GM12891 (cell line): ENCODE measurements around the gene MICU1.

Source experiments
- DNase-seq: peaks from one replicate; pipeline ENCODE4 v3.0.0; 2011; ENCODE audit warnings: low spot score; ENCODE audit not compliant: insufficient read length
- FAIRE-seq: peaks from 2 replicates; lab custom pipeline; 2011; peaks lifted over from hg19 to GRCh38; lab: Jason Lieb, UNC
- PAX5 ChIP-seq: IDR thresholded peaks from 2 replicates; pipeline ENCODE4 v1.6.1; 2011; ENCODE audit warnings: low read length, moderate library complexity, mild to moderate bottlenecking; ENCODE audit not compliant: insufficient read depth, severe bottlenecking
- POLR2A ChIP-seq: IDR thresholded peaks from 2 replicates; pipeline ENCODE4 v1.6.1; 2011; ENCODE audit warnings: low read depth, low read length, control low read depth
- POLR2AphosphoS5 ChIP-seq: IDR thresholded peaks from 2 replicates; pipeline ENCODE4 v1.6.1; 2011; ENCODE audit warnings: low read depth, low read length, control low read depth
- POU2F2 ChIP-seq: IDR thresholded peaks from 2 replicates; pipeline ENCODE4 v1.6.1; 2011; ENCODE audit warnings: low read depth, mild to moderate bottlenecking, control low read depth, low read length, moderate library complexity
- SPI1 ChIP-seq: IDR thresholded peaks from 2 replicates; pipeline ENCODE4 v1.6.1; 2011; ENCODE audit warnings: low read depth, low read length, control low read depth
- TAF1 ChIP-seq: IDR thresholded peaks from 2 replicates; pipeline ENCODE4 v1.6.1; 2011; ENCODE audit warnings: low read depth, low read length, control low read depth

MICU1 gene

DNA sequence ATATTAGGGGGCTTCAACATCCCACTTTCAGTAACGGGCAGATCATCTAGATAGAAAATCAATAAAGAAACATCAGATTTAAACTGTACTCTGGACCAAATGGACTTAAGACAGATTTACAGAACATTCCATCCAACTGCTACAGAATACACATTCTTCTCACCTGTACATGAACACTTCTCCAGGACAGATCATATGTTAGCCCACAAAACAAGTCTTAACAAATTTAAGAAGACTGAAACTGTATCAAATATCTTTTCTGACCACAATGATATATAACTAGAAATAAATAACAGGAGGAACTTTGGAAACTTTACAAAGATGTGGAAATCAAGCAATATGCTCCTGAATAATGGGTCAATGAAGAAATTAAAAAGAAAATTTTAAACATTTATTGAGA lies 86.7 kb downstream of the MICU1 start:
- DNase-seq (no peak), FAIRE-seq (no peak)
- TF ChIP-seq POLR2A (no peak), POU2F2 (no peak)

DNA sequence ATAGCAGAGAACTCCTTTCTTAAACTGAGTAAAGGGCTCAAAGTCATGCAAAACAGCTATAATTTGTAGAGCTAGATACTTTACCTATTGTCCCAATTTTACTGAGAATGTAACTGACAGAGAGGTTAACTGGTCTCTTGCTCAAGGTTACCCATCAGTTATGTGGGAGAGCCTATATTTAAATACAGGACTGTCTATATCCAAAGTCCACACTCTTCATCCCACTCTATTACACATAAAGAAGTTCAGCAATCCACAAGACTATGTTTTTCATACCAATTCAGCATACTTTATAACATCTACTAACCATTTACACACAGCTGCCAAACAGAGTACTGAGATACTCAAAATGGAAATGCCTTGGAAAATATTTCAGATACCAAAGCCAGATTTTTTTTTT lies 100.2 kb downstream of the MICU1 start:
- DNase-seq = no peak
- TF ChIP-seq PAX5 = no peak
- TF ChIP-seq SPI1 = no peak
- no peak for TF ChIP-seq TAF1
- FAIRE-seq = no peak

DNA sequence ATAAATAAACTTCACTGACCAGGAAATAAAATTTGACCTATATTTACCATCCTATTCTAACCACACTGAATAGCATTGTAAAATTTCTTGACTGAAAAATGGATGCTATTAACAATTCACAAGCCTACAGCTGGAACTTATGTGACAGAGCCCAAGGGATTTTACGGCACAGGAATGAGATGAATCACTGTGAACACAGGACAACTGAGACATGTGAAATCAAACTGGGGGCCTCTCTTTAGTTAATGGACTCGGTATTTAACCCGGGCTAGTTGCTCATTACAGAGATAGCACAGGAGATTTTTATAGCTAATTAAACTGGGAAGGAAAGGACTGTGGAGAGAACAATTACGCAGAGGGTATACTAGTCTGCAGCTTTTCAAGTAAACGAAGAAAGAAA lies 100.6 kb downstream of the MICU1 start:
- FAIRE-seq = no peak
- no peak for DNase-seq
- TF ChIP-seq PAX5 (no peak), POLR2A (no peak), TAF1 (no peak), SPI1 (no peak), POLR2AphosphoS5 (no peak), POU2F2 (no peak)

DNA sequence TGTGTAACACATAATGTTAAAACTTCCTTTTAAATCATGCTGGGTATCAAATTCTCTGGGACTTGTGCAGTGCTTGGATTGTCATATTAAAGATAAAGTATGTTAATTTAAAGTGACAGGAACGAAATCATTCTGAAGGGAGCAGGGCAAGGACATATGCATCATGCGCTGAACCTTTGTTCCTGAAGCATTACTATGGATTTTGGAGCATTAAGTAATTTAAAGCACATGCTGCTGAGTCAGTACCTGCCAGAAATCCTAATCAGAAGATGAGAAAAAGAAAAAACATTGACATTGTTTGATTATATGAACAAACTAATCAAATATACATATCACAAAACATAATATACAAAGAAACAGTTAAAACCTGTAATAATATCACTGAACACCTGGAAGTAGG lies 101.4 kb downstream of the MICU1 start:
- no peak for TF ChIP-seq TAF1
- TF ChIP-seq POU2F2 = no peak
- no peak for TF ChIP-seq POLR2AphosphoS5
- TF ChIP-seq POLR2A = no peak
- no peak for TF ChIP-seq PAX5
- no peak for TF ChIP-seq SPI1
- FAIRE-seq (no peak), DNase-seq (no peak)

DNA sequence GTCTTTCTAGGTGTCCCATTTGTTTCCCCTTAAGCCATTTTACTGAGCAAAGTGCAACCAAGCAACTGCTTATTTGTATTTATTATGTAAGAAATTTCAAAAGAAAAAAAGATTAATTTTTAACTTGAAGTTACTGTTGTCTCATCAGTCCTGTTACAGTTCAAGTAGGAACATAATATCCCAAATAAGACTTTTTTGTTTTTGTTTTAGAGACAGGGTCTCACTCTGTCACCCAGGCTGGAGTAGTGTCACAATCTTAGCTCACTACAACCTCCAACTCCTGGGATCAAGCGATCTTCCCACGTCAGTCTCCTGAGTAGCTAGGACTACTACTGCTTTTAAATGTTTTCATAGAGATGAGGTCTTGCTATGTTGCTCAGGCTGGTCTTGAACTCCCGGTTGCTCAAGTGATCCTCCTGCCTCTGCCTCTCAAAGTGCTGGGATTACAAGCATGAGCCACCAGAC lies 101.9 kb downstream of the MICU1 start:
- TF ChIP-seq TAF1 = no peak
- no peak for TF ChIP-seq SPI1
- TF ChIP-seq PAX5 = no peak
- no peak for TF ChIP-seq POLR2A
- TF ChIP-seq POLR2AphosphoS5 = no peak
- TF ChIP-seq POU2F2 = no peak
- FAIRE-seq (no peak), DNase-seq (no peak)

DNA sequence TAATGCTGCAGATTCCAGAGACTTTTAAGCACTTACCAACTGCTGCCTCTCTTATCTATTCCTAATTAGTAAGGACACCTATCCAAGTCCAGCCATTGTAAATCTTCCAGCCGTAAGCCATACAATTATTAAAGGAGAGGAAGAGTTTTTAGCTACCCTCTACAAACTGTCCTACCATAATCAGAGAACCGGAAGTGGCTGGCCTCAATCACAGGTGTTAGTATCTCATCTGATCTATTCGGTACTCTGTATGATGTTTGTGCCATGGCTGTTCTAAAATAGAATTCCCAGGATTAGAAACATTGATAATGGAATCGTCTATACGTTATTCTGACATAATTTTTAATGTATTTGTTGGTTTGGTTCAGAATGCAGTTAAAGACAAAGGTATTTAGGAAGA lies 102.8 kb downstream of the MICU1 start:
- no peak for FAIRE-seq
- TF ChIP-seq TAF1 (no peak), SPI1 (no peak), PAX5 (no peak), POU2F2 (no peak), POLR2A (no peak), POLR2AphosphoS5 (no peak)
- no peak for DNase-seq

DNA sequence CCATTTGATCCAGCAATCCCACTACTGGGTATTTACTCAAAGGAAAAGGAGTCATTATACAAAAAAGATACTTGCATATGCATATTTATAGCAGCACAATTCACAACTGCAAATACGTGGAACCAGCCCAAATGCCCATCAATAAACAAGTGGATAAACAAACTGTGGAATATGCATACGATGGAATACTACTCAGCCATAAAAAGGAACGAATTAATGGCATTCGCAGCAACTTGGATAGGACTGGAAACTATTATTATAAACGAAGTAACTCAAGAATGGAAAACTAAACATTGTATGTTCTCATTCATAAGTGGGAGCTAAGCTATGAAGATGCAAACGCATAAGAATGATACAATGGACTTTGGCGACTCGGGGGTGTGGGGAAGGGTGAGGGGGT lies 108.6 kb downstream of the MICU1 start:
- FAIRE-seq = no peak
- TF ChIP-seq TAF1 (no peak), SPI1 (no peak)
- no peak for DNase-seq

DNA sequence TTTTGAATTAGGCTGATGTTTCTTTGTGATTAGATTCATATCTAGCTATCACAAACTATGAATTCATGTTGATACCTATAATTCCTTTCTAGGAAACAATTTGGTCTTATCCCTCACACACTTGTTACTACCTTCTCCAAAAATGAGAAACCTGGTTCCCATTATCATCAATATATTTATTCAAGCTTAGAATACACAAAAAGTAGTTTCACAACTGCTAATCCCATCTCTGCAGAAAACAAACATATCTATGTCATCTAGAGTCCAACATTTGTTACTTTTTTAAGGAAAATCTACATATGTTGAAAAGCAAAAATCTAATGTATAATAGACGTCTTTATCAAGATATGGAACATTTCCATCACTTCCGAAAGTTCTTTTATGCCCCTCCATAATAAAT lies 110.4 kb downstream of the MICU1 start:
- DNase-seq = no peak
- FAIRE-seq = no peak
- TF ChIP-seq POLR2A = no peak
- TF ChIP-seq POLR2AphosphoS5 = no peak
- TF ChIP-seq POU2F2 = no peak
- no peak for TF ChIP-seq TAF1
- no peak for TF ChIP-seq SPI1
- TF ChIP-seq PAX5 = no peak

DNA sequence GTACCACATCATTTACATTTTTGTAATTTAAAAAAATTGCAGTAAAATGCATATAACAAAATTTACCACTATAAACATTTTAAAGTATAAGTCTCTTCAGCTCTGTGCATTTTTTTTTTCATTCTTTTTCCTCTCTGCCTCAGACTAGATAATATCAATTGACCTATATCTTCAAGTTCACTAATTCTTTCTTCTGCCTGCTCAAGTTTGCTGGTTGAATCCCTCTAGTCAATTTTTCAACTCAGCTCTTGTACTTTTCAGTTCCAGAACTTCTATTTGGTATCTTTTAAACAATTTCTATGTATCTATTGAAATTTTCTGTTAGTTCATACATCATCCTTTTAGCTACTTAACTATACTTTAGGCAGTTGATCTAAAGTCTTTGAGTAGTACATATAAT lies 112.0 kb downstream of the MICU1 start:
- TF ChIP-seq POLR2AphosphoS5 = no peak
- no peak for TF ChIP-seq PAX5
- TF ChIP-seq TAF1 = no peak
- TF ChIP-seq POU2F2 = no peak
- TF ChIP-seq POLR2A = no peak
- TF ChIP-seq SPI1 = no peak
- DNase-seq (no peak), FAIRE-seq (no peak)

DNA sequence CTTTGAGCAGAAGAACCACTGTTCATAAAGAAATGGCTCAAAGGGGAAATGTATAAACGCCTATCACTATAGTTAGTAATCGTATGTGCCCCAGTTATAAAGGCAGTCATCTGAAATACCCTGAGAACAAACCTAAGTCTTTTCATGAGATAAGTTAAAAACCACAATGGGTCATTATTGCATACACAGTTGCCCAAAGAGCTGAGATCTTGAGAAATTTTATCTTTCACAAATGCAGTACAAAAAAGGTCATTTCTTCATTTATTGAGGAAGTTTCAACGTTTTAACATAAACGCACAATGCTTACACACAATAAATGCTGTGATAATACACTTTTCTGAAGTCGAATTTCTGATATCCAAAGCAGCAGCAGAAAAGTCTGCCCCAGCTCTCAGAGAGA lies 114.4 kb downstream of the MICU1 start:
- no peak for FAIRE-seq
- no peak for DNase-seq
- TF ChIP-seq POU2F2 = no peak
- no peak for TF ChIP-seq SPI1

DNA sequence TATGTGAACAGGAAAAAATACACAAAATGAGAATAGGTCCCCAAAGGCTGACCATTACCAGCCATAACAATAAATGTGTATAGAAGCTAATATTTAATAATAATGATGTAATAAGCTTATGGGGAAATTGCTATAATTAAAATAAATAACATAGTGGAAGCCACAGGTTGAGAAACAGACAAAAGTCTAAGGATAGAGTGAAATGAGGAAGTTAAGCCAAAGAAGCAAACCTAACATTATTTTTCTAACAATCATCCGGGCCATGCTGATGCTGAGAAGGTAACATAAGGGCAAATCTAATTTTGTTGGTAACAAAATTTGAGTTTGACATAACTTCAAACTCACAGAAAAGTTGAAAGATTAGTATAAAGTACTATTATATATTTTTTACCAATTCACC lies 115.9 kb downstream of the MICU1 start:
- DNase-seq (no peak), FAIRE-seq (no peak)
- no peak for TF ChIP-seq TAF1
- no peak for TF ChIP-seq POU2F2
- no peak for TF ChIP-seq POLR2AphosphoS5
- no peak for TF ChIP-seq PAX5
- TF ChIP-seq SPI1 = no peak
- no peak for TF ChIP-seq POLR2A
